Measurements from ENCODE around the gene PSMD14.

Gene PSMD14

GRCh38 chr2:161283926-161284325 is 24.3 kb upstream of the PSMD14 start:
- DNase-seq (ENCODE audit: low read depth), result no peak

GRCh38 chr2:161303535-161304050 is 4.6 kb upstream of the PSMD14 start:
- no peak for DNase-seq (ENCODE audit: low read depth)
- no peak for TF ChIP-seq CTCF (IDR thresholded peaks at IDR 0.05; ENCODE audit: low read length, missing control alignments)
- H3K4me3 ChIP-seq (replicated peaks; ENCODE audit: low read depth, low read length), result no peak overlapping the region

More at GRCh38 chr2:161283926-161284325, 24.3 kb upstream of the PSMD14 start:
- no peak for TF ChIP-seq CTCF (IDR thresholded peaks at IDR 0.05; ENCODE audit: low read length, missing control alignments)
- no peak overlapping the region for H3K4me3 ChIP-seq (replicated peaks; ENCODE audit: low read depth, low read length)

GRCh38 chr2:161306919-161307318 is 1.3 kb upstream of the PSMD14 start:
- H3K4me3 ChIP-seq (replicated peaks; ENCODE audit: low read depth, low read length), result no peak overlapping the region
- TF ChIP-seq CTCF (IDR thresholded peaks at IDR 0.05; ENCODE audit: low read length, missing control alignments), result no peak
- no peak for DNase-seq (ENCODE audit: low read depth)

- no peak for DNase-seq (ENCODE audit: low read depth)
- peak overlapping the region; percentile 72 for H3K4me3 ChIP-seq (replicated peaks; ENCODE audit: low read depth, low read length)
- no peak for TF ChIP-seq CTCF (IDR thresholded peaks at IDR 0.05; ENCODE audit: low read length, missing control alignments)
These were observed 549 bp upstream of the PSMD14 start for GRCh38 chr2:161307676-161308075.

GRCh38 chr2:161312996-161313395 is 4.8 kb downstream of the PSMD14 start:
- H3K4me3 ChIP-seq (replicated peaks; ENCODE audit: low read depth, low read length), result no peak overlapping the region
- peak; percentile 14 for DNase-seq (ENCODE audit: low read depth)
- no peak for TF ChIP-seq CTCF (IDR thresholded peaks at IDR 0.05; ENCODE audit: low read length, missing control alignments)

- no peak for DNase-seq (ENCODE audit: low read depth)
- no peak for TF ChIP-seq CTCF (IDR thresholded peaks at IDR 0.05; ENCODE audit: low read length, missing control alignments)
- H3K4me3 ChIP-seq (replicated peaks; ENCODE audit: low read depth, low read length), result no peak overlapping the region
These were observed 7.2 kb downstream of the PSMD14 start for GRCh38 chr2:161315380-161315779.

GRCh38 chr2:161316701-161317100 is 8.5 kb downstream of the PSMD14 start:
- no peak for DNase-seq (ENCODE audit: low read depth)
- H3K4me3 ChIP-seq (replicated peaks; ENCODE audit: low read depth, low read length), result no peak overlapping the region
- TF ChIP-seq CTCF (IDR thresholded peaks at IDR 0.05; ENCODE audit: low read length, missing control alignments), result no peak
